A204.1 (cell line): ENCODE results near the gene IL25.
"Not testable (repeated sequence)": the region's sequence is repeated elsewhere in the genome, so short reads cannot be mapped to it uniquely, and the experiment has no call there.

Experiments
- FAIRE-seq: peaks from 2 replicates; lab custom pipeline; 2012; peaks lifted over from hg19 to GRCh38; lab: Jason Lieb, UNC

Gene IL25

DNA sequence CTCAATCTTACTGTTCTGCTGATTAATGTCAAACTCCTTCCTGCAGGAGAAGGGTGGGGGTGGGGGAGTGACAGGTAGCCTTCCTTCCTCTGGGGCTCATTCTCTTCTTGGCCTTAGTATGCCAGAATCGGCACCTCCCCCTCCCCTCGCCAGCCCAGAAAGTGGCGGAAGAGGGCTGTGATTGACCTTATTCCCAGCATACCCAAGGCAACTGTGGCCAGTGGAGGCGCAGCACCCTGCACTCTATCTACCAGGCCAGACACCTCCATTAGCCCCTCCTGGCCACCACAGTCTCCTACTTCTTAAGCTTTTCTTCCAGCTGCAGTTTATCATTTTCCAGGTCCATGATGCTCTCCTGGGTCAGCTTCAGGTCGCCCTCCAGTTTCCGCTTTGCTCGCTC is 20.0 kb downstream of the IL25 start:
- no peak for FAIRE-seq

DNA sequence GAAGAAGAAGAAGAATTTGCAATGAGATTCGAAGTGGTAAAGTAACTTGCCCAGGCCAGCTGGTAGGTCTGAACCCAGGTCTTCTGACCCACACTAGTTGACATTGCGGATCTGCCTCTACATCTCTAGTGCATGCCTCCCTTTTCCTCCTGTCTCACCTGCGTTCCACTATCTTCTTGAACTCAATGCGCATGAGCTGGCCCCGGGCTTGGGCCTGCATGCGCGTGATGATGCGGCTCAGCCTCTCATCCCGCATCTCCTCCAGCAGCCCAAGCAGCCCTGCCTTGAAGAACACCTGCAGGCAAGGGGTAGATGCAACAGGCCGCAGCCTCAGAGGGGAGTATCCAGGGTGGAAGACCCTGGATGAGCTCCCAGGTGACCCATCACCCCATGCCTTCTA is 23.5 kb downstream of the IL25 start:
- no peak for FAIRE-seq

GRCh38 chr14:23396781-23397407 is 24.3 kb downstream of the IL25 start:
- no peak for FAIRE-seq

- FAIRE-seq, result no peak
Measured at GRCh38 chr14:23398348-23398747, 25.7 kb downstream of the IL25 start.

GRCh38 chr14:23399136-23399535 is 26.5 kb downstream of the IL25 start:
- FAIRE-seq, result no peak

DNA sequence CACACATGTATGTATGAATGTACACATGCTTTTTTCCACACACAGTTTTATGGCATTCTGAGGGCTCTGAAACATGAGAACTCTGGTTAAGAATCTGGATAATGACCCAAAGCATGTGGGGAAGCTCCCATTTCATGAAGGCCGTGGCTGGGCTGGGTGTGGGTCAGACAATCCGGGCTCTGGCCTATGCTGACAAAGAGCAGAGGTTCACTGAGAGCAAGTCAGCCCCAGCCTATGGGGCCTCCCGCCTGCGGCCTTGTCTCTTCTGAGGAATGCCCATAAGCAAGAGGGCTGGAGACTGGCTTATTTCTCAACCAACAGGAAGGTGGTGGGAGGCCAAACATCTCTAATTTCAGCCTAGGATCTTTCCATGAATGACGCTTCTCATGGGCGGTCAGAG is 27.0 kb downstream of the IL25 start:
- no peak for FAIRE-seq

DNA sequence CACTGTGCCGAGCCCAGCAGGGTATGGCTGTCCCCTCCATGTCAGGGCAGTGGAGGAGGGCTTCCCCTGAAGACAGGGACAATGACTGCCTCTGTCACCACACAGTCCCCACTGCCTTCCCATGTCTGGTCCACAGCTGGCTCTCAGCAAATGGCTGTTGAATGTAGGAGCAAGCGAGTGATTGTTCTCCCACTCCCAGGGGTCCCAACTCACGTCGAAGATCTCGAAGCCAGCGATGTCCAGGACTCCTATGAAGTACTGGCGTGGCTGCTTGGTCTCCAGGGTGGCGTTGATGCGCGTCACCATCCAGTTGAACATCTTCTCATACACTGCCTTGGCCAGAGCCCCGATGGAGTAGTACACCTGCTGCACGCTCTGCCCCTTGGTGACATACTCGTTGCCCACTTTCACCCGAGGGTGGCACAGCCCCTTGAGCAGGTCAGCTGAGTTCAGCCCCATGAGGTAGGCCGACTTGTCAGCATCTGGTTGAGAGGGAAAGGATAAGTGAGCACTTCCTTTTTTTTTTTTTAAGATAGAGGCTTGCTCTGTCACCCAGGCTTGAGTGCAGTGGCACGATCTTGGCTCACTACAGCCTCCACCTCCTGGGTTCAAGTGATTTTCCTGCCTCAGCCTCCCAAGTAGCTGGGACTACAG is 28.0 kb downstream of the IL25 start:
- FAIRE-seq, result not testable (repeated sequence)

DNA sequence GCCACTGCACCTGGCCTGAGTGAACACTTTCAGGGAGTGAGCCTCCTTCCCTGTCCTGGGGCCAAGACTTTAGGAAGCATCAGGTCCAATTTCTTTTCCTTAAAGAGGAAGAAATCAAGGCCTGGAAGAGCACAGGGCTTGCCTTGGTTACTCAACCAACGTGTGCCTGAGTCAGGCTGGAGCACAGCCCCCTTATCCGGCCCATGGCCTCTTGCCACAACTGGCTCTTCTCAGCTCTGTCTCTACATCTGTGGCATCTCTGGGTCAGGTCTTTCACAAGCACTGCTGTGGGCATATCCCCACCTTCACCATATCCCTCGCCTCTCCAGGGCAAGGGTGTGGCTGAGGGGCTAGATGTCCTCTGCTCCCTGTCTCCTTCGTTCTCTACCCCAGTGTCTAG is 28.7 kb downstream of the IL25 start:
- FAIRE-seq, result no peak

DNA sequence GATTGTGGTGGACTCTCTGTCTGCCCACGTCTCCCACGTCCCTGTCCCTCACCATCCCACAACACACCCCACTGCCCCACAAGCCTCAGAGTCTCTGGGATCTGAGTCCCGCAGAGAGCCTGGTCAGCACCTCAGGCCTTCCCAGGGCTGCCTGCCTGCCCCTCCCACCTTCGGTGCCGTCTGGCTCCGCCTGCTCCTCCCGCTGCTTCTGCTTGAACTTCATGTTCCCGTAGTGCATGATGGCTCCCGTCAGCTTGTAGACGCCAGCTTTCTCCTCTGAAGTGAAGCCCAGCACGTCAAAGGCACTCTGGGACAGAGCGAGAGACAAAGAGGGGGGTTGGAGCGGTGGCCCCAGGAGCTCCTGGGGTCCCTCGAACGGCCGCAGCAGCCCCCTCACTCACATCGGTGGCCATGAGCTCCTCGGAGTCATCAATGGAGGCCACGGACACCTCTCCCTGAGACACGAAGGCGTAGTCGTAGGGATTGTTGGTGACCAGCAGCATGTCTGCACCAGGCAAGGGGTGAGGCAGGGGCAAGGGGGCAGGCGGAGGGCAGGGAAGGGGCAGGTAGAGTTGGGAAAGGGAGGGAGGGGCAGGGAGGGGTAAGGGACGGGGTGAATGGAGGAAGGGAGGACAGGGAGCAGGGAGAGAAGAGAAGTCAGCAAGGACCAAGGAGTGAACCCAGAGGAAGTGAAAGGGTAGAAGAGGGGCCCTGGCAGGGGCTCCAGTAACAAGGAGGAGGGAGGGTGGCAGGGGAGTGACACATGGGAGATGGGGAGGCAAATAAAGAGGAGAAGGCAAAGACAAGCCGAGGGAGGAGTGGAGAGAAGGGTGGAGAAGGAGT is 29.9 kb downstream of the IL25 start:
- no peak for FAIRE-seq

- FAIRE-seq, result no peak
Measured at GRCh38 chr14:23403139-23403438, 30.5 kb downstream of the IL25 start.

DNA sequence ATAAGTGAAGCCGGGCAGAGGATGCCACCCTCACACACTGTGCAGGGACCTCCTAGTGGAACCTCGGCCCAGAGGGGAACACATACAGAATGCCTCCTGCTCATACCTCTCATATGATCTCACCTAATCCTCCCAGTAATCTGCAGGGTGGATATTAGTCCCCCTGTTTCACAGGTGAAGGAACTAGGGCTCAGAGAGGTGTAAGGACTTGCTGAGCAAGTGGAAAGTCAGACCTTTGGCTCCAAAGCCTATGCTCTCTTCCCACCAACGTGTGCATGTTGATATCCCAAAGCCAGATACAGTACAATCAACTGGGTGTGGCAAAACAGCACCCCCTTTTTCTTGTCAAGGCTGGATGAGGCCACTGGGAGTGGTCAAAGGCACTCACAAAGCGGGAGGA is 31.3 kb downstream of the IL25 start:
- no peak for FAIRE-seq

DNA sequence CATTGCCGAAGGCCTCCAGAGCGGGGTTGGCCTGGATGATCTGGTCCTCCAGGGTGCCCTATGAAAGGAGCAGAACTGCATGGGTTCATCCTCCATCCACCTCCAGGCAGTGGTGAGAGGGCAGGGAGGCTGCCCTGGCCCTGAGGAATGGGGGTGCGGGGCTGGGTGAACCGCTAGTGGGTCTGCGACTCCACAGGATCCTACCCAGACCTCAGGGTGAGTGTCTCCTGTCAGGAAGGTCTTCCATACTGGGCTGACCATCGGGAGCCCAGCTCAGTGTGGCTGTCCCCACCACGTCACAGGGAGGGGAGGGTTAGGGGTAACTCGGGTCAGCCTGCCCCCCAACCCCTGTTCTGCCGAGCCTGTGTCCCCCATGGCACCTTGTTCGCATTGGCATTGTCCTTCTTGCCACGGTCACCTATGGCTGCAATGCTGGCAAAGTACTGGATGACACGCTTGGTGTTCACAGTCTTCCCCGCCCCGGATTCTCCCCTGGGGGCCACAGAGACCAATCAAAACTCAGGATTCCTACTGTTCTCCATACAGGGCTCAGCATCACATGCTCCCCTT is 31.8 kb downstream of the IL25 start:
- no peak for FAIRE-seq

GRCh38 chr14:23405096-23405495 is 32.5 kb downstream of the IL25 start:
- no peak for FAIRE-seq

DNA sequence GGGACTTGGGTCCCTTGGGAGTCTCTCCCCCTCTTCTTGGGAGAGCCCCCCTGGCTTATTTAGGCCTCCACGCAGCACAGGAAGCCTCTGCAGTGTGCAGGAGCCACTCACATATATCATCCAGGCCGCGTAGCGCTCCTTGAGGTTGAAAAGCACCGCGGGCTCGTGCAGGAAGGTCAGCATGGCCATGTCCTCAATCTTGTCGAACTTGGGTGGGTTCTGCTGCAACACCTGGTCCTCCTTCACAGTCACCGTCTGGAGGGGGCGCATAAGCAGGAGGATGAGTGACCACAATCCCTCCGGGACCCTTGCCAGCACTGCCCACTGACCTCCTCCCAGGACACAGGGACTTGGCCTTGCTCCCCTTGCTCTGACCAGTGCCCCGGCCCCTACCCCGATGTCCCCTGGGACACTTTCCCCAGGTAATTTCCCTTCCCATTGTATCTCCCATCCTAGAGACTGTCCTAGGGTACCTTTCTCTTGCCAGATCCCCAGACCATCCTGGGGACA is 33.0 kb downstream of the IL25 start:
- no peak for FAIRE-seq

DNA sequence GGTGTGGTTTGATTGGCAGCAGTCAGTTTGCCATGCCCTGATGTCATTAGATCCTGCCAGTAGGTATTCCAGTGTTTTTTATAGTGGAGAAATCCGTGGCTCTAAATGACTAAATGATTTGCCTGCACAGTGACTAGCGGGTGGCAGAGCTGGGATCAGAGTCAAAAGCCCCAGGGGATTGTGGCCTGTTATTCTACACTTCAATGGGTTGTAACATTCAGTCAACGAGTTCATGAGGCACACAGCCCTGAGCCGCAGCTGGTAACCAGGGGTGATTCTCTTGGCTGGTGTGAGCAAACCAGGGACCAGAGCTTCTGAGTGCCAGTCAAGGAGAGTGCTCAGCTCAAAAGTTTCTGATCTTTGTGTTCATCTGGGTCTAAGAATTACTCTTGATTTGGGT is 33.6 kb downstream of the IL25 start:
- no peak for FAIRE-seq

GRCh38 chr14:23406725-23407355 is 34.2 kb downstream of the IL25 start:
- no peak for FAIRE-seq

GRCh38 chr14:23407516-23408306 is 35.1 kb downstream of the IL25 start, which contains the start of gene MYH6:
Gene MYH6 (minus strand): TSS chr14:23408273. CDS start chr14:23407223, 1,050 bp downstream.
- FAIRE-seq, result no peak

- no peak for FAIRE-seq
Measured at GRCh38 chr14:23408307-23408630, 35.7 kb downstream of the IL25 start.

DNA sequence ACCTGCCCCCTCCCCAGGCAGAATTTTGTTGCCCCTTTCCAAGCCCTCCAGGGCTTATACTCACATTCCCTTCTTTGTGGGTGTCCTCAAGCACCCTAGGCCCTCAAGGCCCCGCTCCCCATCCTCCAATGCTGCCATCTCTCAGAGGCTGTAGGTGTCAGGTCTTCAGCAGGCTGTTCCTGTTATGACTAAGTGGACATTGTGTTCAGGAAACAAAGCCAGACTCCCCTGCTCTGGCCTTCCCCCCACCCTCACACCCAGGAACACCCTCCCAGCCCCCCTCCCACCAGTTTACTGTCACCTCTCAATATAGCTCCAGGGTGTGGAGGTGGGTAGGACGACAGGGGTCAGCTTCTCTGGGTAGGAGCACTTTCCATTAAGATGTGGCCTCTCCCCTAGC is 36.9 kb downstream of the IL25 start:
- no peak for FAIRE-seq

DNA sequence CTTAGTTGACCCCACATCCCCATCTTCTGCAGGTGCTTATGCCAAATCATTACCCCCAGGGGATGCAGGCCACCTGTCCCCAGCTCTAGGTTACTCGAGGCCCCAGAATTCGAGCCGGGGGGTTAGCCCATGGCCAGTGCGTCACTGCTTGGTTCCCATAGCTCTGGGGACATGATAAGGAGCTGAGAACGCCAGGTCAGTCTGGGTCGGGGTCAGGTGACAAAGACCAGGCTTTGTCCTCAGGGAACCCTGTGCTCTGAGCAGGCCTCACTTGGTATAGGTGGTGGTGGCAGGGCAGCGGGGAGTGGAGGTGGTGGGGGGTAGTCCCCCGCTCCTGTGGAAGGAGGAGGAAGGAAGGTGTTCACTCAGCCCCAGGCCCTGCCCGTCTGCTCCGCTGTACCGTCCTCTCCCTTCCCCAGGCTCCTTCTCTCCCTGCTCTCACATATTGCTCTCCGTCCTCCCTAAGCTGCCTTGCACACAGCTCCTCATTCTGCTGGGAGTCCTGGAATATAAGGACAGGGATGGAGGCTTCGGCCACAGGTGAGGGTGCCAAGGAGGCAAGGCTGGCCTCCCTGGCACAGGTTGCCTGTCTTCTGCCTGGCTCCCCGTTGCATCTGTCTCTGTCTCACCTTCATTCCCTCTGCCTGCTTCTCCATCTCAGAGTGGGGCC is 37.5 kb downstream of the IL25 start:
- no peak for FAIRE-seq
